Measurements from ENCODE around the gene MRGPRX4.

The MRGPRX4 gene

DNA sequence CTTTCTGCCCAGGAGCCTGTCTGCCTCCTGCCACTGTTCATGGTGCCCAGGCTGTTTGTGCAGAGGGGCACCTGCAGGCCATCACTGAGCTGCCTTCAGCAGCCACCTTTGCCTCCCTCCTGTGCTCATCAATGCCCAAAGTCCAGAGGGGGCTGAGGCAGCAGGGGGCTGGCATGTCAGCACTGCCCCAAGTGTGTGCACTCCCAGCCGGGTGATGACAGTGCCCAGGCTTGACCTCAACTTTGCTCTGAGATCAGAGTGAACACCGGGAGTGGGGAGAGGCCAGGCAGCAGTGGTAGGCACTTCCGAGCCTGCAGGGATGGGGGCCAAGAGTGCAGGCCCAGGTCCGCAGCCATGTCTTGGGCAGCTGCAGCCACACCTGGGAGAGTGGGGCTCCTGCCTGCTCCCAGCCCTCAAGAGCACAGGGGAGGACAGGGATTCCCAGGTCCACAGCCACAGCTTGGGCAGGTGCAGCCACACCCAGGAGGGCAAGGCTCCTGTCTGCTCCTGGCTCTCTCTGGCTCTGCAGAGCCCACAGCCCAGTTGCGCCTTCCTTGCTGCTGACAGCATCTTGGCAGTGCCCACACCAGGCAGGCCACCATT lies 48.7 kb downstream of the MRGPRX4 start:
- DNase-seq, result no peak

GRCh38 chr11:18222814-18223421 lies 50.3 kb downstream of the MRGPRX4 start:
- DNase-seq, result no peak
